K562 (cell line): ENCODE results near the gene SKAP1. TPM values are rescaled to one million over a fixed set of nuclear protein-coding genes. Genes with fewer than 3 reads are reported as not detected.

Source experiments
- CREB3L1 ChIP-seq: fragments of 450-650 bp; IDR thresholded peaks from 2 replicates; pipeline ENCODE4 v1.6.1; 2014; ENCODE audit warnings: low read depth, mild to moderate bottlenecking, moderate library complexity, borderline replicate concordance
- E2F8 ChIP-seq: fragments of 450-650 bp; IDR thresholded peaks from 2 replicates; pipeline ENCODE4 v1.7.1; 2018; ENCODE audit warnings: mild to moderate bottlenecking, low read depth; ENCODE audit not compliant: partially characterized antibody
- HMG20A ChIP-seq: fragments of 450-650 bp; formaldehyde crosslinking; conservative IDR thresholded peaks from 2 replicates; pipeline ENCODE4 v1.4.0; 2020; ENCODE audit warnings: mild to moderate bottlenecking, mixed read lengths
- MLX ChIP-seq, 2 experiments: fragments of 450-650 bp in 1 of 2; sonication (generic) in 1 of 2; formaldehyde crosslinking; conservative IDR thresholded peaks; 2 replicates each; pipeline versions ENCODE4 v1.4.0 to v1.8.1; 2020 to 2022; ENCODE audit warnings: mild to moderate bottlenecking in 1 of 2, missing genetic modification reagents in 1 of 2
- MYC ChIP-seq, 2 experiments: fragments of 250-450 bp in 1 of 2; sonication (Bioruptor Pico) in 1 of 2; IDR thresholded peaks; 2 replicates each; pipeline versions ENCODE4 v1.5.1 to v1.6.1; 2012 to 2021; ENCODE audit warnings: low read depth in 2 of 2, borderline replicate concordance in 1 of 2, improper control_type of control experiment in 1 of 2, low read length in 1 of 2, mild to moderate bottlenecking in 1 of 2, moderate library complexity in 1 of 2
- NCOA1 ChIP-seq: fragments of 450-650 bp; IDR thresholded peaks from 2 replicates; pipeline ENCODE4 v1.6.1; 2016; ENCODE audit warnings: low read depth
- REST ChIP-seq, 2 experiments: fragments of 450-650 bp; formaldehyde crosslinking in 1 of 2; IDR thresholded peaks; 2 replicates each; pipeline versions ENCODE4 v1.4.0 to v1.6.1; 2014 to 2020; ENCODE audit warnings: mild to moderate bottlenecking in 2 of 2, borderline replicate concordance in 1 of 2, low read depth in 1 of 2
- YY1 ChIP-seq, 3 experiments: IDR thresholded peaks; 2 replicates each; pipeline ENCODE4 v1.6.1; 2011; ENCODE audit warnings: low read length in 2 of 3, mild to moderate bottlenecking in 2 of 3, moderate library complexity in 2 of 3, borderline replicate concordance in 1 of 3, control low read depth in 1 of 3, low read depth in 1 of 3; ENCODE audit not compliant: insufficient read depth in 3 of 3, insufficient replicate concordance in 2 of 3, control insufficient read depth in 1 of 3, insufficient read length in 1 of 3; ENCODE audit errors: extremely low read depth in 1 of 3
- ZC3H4 ChIP-seq: sonication (generic); formaldehyde crosslinking; IDR thresholded peaks from 2 replicates; pipeline ENCODE4 v1.9.0; 2021; ENCODE audit warnings: missing genetic modification reagents, borderline replicate concordance
- ZNF57 ChIP-seq: fragments of 450-650 bp; formaldehyde crosslinking; IDR thresholded peaks from 2 replicates; pipeline ENCODE4 v1.4.0; 2020; ENCODE audit warnings: mild to moderate bottlenecking, moderate library complexity
- polyA plus RNA-seq, 8 experiments: library from polyadenylated mRNA; depleted of rRNA in 4 of 8; stranded (reverse) in 5 of 8; unstranded in 3 of 8; fragments of >200 nt; fragmentation: Nextera tagmentation in 2 of 8; fragmentation: Illumina TruSeq in 1 of 8; extraction: Ambion mirVana in 2 of 8; extraction: Trizol in 1 of 8; gene quantifications; 2 replicates each; pipeline versions ENCODE4 v1.2.1 to v1.2.3, GENCODE V29; 2011 to 2014; ENCODE audit warnings: inconsistent platforms in 1 of 8, missing spikeins in 1 of 8
- total RNA-seq, 7 experiments: library from RNA; depleted of rRNA in 6 of 7; stranded (reverse); fragments of >200 nt in 6 of 7; fragmentation: Illumina TruSeq in 2 of 7; extraction: Trizol in 2 of 7; gene quantifications; 2 replicates each; pipeline versions ENCODE4 v1.2.1 to v1.2.3, GENCODE V29; 2011 to 2021; ENCODE audit warnings: low replicate concordance in 1 of 7

SKAP1 gene
- total and polyA plus RNA-seq, 9 of the 15 experiments (the other 6 are each of a cell fraction or from before 2014, with no cell fraction given), result 0.06 to 0.80 (median 0.10) TPM; not detected in 4

- TF ChIP-seq REST (IDR thresholded peaks at IDR 0.05; ENCODE audit: borderline replicate concordance) (peak; percentile 73), REST (CRISPR knock-in tag; IDR thresholded peaks at IDR 0.05; ENCODE audit: low read depth) (no peak), HMG20A (CRISPR knock-in tag) (no peak), ZNF57 (CRISPR knock-in tag) (no peak), MLX (CRISPR knock-in tag; conservative IDR thresholded peaks at IDR 0.05) (no peak), E2F8 (peak; percentile 11), CREB3L1 (no peak), YY1 (IDR thresholded peaks at IDR 0.05; ENCODE audit: borderline replicate concordance in 1 of 3, control insufficient read depth in 1 of 3, extremely low read depth in 1 of 3, insufficient read depth in 3 of 3, insufficient read length in 1 of 3, insufficient replicate concordance in 2 of 3, low read depth in 1 of 3, low read length in 2 of 3) (no peak), NCOA1 (no peak), MYC (IDR thresholded peaks at IDR 0.05; ENCODE audit: low read depth, low read length) (0 out of 2 replicates have a peak, but pooled peaks have one; percentile 46), MYC (CRISPR knock-in tag; IDR thresholded peaks at IDR 0.05; ENCODE audit: borderline replicate concordance, low read depth) (no peak), ZC3H4 (CRISPR knock-in tag) (no peak)
Observed at GRCh38 chr17:48259694-48260291, 170.2 kb downstream of the SKAP1 start (continued).
